ENCODE measurements around the gene IRF2BP1.
"Not testable (repeated sequence)": the region's sequence is repeated elsewhere in the genome, so short reads cannot be mapped to it uniquely, and the experiment has no call there.

Gene IRF2BP1

DNA sequence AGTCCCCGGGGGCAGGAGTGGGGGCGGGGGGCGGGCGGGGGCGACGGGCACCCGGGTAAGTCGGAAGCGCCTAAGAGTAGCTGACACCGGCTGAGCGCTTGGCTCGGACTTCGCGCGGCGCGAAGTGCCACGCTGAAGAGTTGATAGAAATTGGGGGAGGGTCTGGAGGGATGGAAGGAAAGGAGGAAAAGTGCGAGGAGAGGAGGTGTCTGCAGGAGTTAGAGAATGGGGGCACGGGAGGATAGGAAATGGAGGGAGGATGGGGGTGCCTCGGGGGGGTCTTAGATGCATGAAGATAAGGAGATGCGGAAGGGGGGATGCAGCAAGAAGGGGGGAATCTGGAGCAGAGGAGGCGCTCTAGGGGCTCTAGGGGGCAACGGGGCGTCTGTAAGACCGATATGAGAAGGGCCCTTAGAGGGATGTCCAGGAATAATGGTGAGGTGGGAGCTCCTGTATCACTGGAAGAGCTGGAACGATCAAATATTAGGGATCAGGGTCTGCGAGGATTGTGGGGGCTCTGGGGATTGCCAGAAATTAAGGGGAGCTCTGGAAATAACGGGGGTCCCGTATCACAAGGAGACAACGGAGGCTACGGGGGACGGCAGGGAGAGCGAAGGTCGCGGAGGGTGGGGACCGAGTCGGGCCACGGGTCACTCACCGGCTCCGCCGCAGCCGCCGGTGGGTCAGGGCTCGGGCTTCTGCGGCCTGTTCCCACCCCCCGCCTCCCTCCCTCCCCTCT lies 16.1 kb upstream of the IRF2BP1 start, which contains the start of gene MYPOP:
Gene MYPOP, minus strand, starts transcription at position 702 of the 739 bp plus-strand sequence. CDS start 840 bp downstream, outside the sequence.
- no peak for DNase-seq

DNA sequence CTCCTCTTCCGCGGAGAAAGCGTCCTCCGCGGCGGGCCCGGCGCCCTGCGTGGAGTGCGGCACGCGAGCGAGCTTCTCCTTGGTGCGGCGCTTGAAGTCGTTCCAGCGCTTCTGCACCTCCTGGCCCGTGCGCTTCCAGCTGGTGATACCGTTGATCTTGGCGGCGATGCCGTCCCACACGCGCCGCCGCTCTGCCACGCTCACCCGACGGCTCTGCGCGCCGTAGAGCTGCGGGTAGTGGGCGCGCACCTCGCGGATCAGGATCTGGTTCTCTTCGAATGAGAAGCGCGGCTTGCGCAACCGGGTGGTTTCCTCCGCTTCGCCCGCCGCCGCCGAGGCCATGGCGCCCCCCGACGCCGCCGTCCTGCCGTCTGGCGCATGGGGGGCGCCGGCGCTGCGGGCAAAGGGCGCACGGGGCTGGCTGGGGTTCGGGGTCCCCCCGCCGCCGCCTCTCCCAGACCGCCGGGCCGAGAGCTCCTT lies 15.5 kb upstream of the IRF2BP1 start:
- DNase-seq: no peak

- no peak for DNase-seq
Observed at GRCh38 chr19:45900738-45901431, 14.9 kb upstream of the IRF2BP1 start.

GRCh38 chr19:45899919-45900589 lies 14.1 kb upstream of the IRF2BP1 start:
- DNase-seq: no peak

DNA sequence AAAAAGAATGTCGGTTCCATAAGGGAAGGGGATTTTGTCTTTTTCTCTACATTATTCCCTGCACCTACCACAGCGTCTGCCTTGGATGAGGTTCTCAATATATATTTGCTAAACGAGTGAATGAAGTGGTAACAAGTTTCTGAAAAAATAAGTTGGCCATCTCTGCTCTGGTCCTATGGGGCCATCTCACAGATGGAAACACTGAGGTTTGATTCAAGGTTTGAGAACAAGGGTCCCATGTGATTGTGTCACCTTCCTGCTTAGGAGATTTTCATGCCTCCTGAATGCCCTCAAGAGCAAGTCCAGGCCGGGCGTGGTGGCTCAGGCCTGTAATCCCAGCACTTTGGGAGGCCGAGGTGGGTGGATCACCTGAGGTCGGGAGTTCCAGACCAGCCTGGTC lies 13.3 kb upstream of the IRF2BP1 start:
- no peak for DNase-seq

DNA sequence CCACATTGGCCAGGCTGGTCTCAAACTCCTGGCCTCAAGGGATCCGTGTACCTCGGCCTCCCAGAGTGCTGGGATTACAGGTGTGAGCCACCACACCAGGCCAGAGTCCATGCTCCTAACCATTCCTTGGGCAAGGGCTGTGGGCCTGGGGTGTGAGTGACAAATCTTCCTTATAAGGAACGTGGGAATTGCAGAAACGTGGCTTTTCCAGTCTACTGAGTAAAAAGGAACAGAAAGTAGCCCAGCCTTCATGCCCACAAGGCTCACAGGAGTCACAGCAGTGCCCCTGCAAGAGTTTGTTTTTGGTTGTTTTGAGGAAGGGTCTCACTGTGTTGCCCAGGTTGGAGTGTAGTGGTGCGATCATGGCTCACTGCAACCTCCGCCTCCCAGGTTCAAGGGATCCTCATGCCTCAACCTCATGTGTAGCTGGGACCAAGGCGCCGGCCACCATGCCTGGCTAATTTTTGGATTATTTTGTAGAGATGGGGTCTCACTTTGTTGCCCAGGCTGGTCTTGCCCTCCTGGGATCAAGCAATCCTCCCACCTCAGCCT lies 11.4 kb upstream of the IRF2BP1 start:
- DNase-seq: no peak

- DNase-seq: not testable (repeated sequence)
Observed at GRCh38 chr19:45895983-45896599, 10.2 kb upstream of the IRF2BP1 start.

GRCh38 chr19:45895519-45895972 lies 9.6 kb upstream of the IRF2BP1 start:
- DNase-seq: no peak

DNA sequence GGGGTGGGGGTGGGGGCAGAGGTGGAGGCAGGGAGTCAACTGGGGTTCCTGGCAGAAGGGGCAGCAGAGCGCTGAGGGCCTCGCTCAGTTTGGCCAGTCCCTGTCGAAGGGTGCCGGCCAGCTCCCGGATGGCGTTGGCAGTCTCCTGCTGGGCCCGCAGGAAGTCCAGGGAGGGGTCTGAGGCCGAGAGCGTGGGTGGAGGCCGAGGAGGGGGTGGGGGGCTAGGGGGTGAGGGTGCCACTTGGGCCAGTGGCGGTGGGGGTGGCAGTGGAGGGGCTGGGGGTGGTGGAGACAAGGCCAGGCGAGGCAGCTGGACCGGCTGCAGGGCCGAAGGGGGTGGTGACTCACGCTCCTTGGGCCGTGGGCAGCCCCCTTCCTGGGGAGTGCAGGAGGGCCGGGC lies 4.9 kb upstream of the IRF2BP1 start:
- DNase-seq: no peak

- DNase-seq: no peak
Observed at GRCh38 chr19:45889210-45889885, 3.4 kb upstream of the IRF2BP1 start.

- no peak for DNase-seq
Observed at GRCh38 chr19:45887200-45887710, 1.3 kb upstream of the IRF2BP1 start.

DNA sequence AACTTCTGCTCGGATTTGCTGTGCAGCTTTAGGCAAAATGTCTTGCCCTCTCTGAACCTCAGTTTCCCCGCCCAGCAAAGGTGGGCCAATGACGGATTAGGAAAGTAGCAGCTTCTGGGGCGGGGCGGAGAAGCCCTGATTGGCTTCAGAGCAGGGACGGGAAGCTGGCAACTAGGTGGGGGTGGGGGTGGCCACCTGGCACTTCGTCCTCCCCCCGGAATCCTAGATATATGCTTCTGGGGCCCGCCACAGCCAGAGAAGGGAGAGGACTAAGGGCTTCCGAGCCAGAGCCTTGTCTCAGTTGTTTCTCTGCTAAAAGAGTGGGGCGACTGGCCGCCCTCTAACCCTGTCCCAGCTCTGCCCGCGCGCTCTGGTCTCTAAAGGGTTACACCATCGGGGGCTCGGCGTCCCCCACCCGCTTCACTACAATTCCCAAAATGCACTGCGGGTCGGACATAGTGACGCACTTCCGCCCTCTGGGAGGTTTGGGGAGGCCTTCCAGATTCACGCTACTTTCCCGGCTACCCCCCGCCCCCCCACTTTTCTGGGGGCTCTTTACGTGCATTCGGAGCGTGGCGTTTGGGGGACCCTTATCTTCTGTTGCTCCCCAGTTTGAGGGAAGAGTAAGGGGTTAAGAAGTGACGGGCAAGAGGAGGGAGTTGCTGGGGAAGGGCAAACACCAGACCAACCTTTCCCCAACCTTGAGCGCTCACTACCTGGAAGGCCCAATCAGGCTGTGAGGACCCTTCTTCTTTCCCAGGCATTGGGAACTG lies 672 bp upstream of the IRF2BP1 start:
- peak; percentile 90 for DNase-seq

DNA sequence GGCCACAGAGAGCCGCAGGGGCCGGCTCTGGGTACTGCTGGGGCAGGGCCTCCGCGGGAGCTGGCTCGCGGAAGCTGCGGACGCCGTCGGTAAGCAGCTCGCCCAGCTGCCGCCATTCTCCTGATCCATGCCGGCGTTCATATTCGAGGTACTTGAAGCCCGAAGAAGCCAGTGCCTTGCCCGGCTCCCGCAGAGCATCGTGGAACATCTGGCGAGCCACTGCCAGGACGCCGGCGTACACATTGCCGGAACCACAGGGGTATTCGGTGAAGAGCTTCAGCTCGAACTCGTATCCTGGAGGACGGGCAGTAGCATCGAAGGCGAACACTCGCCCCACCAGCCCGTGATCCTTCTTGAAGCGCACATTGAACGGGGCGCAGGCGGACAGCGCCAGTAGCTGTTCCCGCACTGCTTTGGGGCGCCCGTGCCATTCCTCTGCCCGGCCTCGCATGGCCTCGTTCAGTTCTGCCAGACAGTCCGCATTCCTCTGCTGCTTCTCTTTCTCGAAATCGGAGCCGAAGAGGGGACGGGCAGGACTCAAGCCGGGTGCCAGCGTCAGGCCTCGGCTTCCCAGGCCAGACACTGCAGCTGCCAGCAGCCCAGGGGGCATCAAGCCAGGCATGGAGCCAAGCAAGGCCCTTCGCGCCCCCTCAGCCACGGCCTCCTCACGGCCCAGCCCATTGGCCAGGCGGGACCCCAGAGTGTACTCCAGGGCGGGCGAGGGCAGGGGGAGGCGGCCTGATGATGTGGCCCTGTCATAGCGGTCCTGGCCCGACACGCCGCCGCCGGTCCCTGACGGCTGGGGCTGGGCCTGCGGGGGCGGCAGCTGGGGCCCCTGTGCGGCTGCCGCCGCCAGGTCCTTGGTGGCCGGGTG lies 1.0 kb downstream of the IRF2BP1 start:
- DNase-seq: peak; percentile 22

GRCh38 chr19:45883881-45884681 lies 1.9 kb downstream of the IRF2BP1 start:
- no peak for DNase-seq

DNA sequence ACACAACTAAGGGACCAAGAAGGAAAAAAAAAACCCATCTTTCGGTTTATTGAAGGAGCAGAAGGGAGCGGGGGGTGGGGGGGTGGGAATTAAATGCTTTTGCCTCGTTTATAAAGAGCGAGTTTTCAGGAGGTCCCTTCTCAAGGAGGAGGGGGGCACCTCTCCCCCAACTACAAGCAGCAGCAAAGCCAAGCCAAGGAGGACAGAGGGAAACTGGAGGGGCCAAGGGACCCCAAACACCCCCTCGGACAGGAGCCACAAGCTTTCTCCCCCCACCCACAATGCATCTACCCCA lies 2.4 kb downstream of the IRF2BP1 start:
- DNase-seq: no peak

DNA sequence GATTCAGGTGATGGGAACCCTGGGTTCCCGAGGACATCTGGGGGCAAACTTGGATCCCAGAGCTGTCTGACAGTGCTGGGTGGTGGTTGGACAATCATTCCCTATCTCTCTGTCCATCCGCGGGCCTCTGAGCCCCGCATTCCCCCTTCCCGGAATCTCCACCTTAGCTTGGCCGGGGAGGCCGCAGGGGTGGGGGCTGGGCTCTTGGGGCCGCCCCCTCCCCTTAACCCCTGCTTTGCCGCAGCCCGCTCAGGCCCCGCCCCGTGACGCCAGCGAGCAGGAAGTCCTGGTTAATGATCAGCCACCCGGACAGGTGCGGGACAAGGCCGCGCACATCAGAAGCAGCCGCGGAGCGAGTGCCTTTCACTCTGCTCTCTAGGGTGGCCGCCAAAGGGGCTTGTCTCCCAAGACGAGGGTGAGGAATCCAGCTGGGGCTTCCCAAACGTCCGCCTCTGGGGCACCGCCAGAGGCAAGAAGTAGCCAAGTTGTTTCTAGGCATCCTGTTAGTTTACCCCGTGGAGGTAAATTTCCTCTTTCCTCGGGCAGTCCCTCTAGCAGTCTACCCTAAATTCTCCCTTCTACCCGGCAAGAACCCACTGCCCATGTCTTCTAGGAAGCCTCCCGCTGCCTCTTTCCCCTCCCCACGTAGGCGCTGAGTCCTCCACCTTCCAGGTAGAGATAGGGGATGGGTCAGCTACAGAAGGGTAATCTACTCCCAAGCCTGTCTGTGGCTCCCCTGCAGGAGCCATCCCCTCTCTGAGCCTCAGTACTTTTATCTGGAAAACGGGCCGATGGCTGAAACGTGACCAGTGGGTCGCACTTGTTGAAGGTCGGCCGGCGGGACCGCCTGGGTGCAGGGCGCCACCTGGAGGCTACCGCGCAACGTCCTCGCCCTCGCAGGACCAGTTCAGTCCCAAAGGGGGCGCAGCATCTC lies 3.0 kb downstream of the IRF2BP1 start:
- DNase-seq: peak; percentile 23

- DNase-seq: no peak
Observed at GRCh38 chr19:45881909-45882528, 3.9 kb downstream of the IRF2BP1 start.
